Natural killer cell treated with Interleukin-12 subunit alpha and Interleukin-12 subunit beta and Interleukin-15 and Interleukin-18, amount 100 ng/mL, for 72 hours (primary cell): ENCODE results near the gene KLHDC8A. TPM values are rescaled to one million over a fixed set of nuclear protein-coding genes. Genes with fewer than 3 reads are reported as not detected.

Experiments used
- ATAC-seq, 2 donors: fragments of 150-1000 bp; cut with Tn5 transposase in 1 of 2; sonication (Bioruptor Pico), chemical (Tn5 transposase) in 1 of 2; 2 replicates each; pipeline ENCODE4 v1.10.0; 2021
- DNase-seq: peaks from one replicate; pipeline ENCODE4 v3.0.0; 2022; ENCODE audit warnings: low spot score
- H3K27ac Mint-ChIP-seq, 2 donors: 1 replicate in 1 of 2; 2 replicates in 1 of 2; pipeline ENCODE4 v1.8.0; 2022; ENCODE audit warnings: mixed read lengths in 2 of 2, mild to moderate bottlenecking in 1 of 2, moderate library complexity in 1 of 2
- H3K27me3 Mint-ChIP-seq, 2 donors: 1 replicate in 1 of 2; 2 replicates in 1 of 2; pipeline ENCODE4 v1.8.0; 2022; ENCODE audit warnings: mixed read lengths in 2 of 2
- H3K36me3 Mint-ChIP-seq: one replicate; pipeline ENCODE4 v1.8.0; 2022; ENCODE audit warnings: mixed read lengths
- H3K4me1 Mint-ChIP-seq, 2 donors: 1 replicate in 1 of 2; 2 replicates in 1 of 2; pipeline ENCODE4 v1.8.0; 2022; ENCODE audit warnings: low read depth in 2 of 2, mixed read lengths in 2 of 2, mild to moderate bottlenecking in 1 of 2
- H3K4me3 Mint-ChIP-seq: one replicate; pipeline ENCODE4 v1.8.0; 2022; ENCODE audit warnings: mixed read lengths
- H3K9me3 Mint-ChIP-seq: 2 replicates; pipeline ENCODE4 v1.8.0; 2022; ENCODE audit warnings: mixed read lengths
- total RNA-seq, 2 donors: library from RNA; stranded (reverse); gene quantifications; one replicate each; pipeline ENCODE4 v1.2.3, GENCODE V29; 2022

The KLHDC8A gene
- total RNA-seq, 2 donors from 2014 or later: not detected

DNA sequence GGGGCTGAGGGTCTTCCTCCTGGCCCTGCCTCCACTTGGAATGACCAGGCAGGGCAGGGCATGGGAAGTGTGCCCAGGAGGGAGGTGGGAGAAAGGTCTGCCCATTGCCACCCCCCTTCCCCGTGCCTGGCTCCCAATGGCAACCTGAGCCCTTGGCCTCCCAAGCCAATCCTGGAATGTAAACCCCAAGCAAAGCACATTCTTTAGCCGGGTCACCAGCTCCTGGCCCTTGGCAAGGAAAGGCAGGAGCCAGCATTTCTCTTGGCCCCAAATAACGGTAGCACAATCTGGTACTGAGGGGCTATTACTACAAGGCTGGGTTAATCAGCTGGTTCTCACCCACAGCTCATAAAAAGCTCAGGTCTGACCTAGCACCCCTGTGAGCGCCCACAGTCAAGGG is 28.2 kb downstream of the KLHDC8A start:
- H3K4me3 Mint-ChIP-seq: no peak overlapping the region
- DNase-seq (no peak), ATAC-seq (no peak)
- no peak overlapping the region for H3K27ac Mint-ChIP-seq
- no peaks in the 10 kb centered on the region for H3K36me3 Mint-ChIP-seq
- peaks cover 12 to 25% of the 10 kb centered on the region in 2 donors for H3K27me3 Mint-ChIP-seq
- no peaks in the 10 kb centered on the region for H3K9me3 Mint-ChIP-seq
- peaks cover 7 to 11% of the 10 kb centered on the region in 2 donors for H3K4me1 Mint-ChIP-seq

GRCh38 chr1:205326812-205327466 is 29.8 kb downstream of the KLHDC8A start:
- Mint-ChIP-seq H3K27me3 (peaks cover 10 to 25% of the 10 kb centered on the region in 2 donors), H3K4me1 (peaks cover 10 to 14% of the 10 kb centered on the region in 2 donors), H3K9me3 (no peaks in the 10 kb centered on the region), H3K4me3 (no peak overlapping the region), H3K36me3 (no peaks in the 10 kb centered on the region), H3K27ac (no peak overlapping the region)
- ATAC-seq: no peak
- no peak for DNase-seq

- Mint-ChIP-seq H3K4me3 (peak overlapping the region; percentile 17), H3K36me3 (no peaks in the 10 kb centered on the region), H3K9me3 (no peaks in the 10 kb centered on the region), H3K27ac (peak overlapping the region; percentile 41 to 64), H3K4me1 (peaks cover 21 to 26% of the 10 kb centered on the region in 2 donors), H3K27me3 (peaks cover 10 to 18% of the 10 kb centered on the region in 2 donors)
- ATAC-seq (no peak), DNase-seq (peak; percentile 69)
These were observed 31.3 kb downstream of the KLHDC8A start for GRCh38 chr1:205325334-205325884.

DNA sequence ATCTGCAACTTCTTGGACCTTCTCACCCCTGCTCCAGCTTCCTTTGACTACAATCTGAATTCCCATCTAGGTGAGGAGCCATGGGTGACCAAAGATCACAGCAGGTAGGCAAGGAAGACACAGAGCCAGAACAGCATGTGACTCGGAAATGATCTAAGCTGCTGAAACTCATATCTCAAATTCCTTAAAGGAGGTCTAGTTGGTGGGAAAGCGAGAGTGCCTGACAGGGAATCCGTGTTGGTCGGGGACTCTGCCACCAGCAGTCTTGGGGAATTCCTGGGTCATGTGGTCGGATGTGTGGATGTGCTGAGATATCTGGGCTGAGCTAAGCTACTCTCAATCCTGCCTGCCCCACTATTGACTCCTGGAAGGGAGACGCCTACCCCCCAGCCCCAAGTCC is 31.9 kb downstream of the KLHDC8A start:
- no peak for DNase-seq
- no peaks in the 10 kb centered on the region for H3K36me3 Mint-ChIP-seq
- no peak for ATAC-seq
- H3K9me3 Mint-ChIP-seq: no peaks in the 10 kb centered on the region
- H3K4me1 Mint-ChIP-seq: peaks cover 26 to 33% of the 10 kb centered on the region in 2 donors
- peak overlapping the region in 1 of 2 donors; percentile 64 for H3K27ac Mint-ChIP-seq
- H3K4me3 Mint-ChIP-seq: no peak overlapping the region
- peaks cover 10 to 15% of the 10 kb centered on the region in 2 donors for H3K27me3 Mint-ChIP-seq

- peaks cover 4 to 10% of the 10 kb centered on the region in 2 donors for H3K27me3 Mint-ChIP-seq
- no peak overlapping the region for H3K4me3 Mint-ChIP-seq
- no peaks in the 10 kb centered on the region for H3K9me3 Mint-ChIP-seq
- DNase-seq: no peak
- H3K4me1 Mint-ChIP-seq: peaks cover 34 to 40% of the 10 kb centered on the region in 2 donors
- H3K27ac Mint-ChIP-seq: peak overlapping the region in 1 of 2 donors; percentile 68
- no peaks in the 10 kb centered on the region for H3K36me3 Mint-ChIP-seq
- no peak for ATAC-seq
These were observed 32.9 kb downstream of the KLHDC8A start for GRCh38 chr1:205323794-205324193.

- no peaks in the 10 kb centered on the region for H3K36me3 Mint-ChIP-seq
These were observed 34.8 kb downstream of the KLHDC8A start for GRCh38 chr1:205321959-205322283.

GRCh38 chr1:205321162-205321958 is 35.4 kb downstream of the KLHDC8A start, which contains the start of gene NUAK2:
NUAK2 (minus strand) TSS chr1:205321745; CDS start chr1:205321628, 117 bp downstream.
- peak; percentile 86 for DNase-seq
- H3K9me3 Mint-ChIP-seq: no peaks in the 10 kb centered on the region
- H3K27ac Mint-ChIP-seq: peak within 1 kb of the TSS; percentile 32 to 86
- H3K4me1 Mint-ChIP-seq: peaks cover 55 to 59% of the 10 kb centered on the region in 2 donors
- H3K36me3 Mint-ChIP-seq: no peaks in the 10 kb centered on the region
- peak; percentile 85 to 89 for ATAC-seq
- H3K4me3 Mint-ChIP-seq: peak within 1 kb of the TSS; percentile 98
- peaks cover 0 to under 1% of the 10 kb centered on the region in 2 donors for H3K27me3 Mint-ChIP-seq

More at GRCh38 chr1:205321959-205322283, 34.8 kb downstream of the KLHDC8A start:
- H3K27ac Mint-ChIP-seq: no peak overlapping the region
- no peak for DNase-seq
- no peak for ATAC-seq
- H3K27me3 Mint-ChIP-seq: peaks cover 1 to 6% of the 10 kb centered on the region in 2 donors
- H3K4me3 Mint-ChIP-seq: peak overlapping the region; percentile 98
- H3K9me3 Mint-ChIP-seq: no peaks in the 10 kb centered on the region
- H3K4me1 Mint-ChIP-seq: peaks cover 50 to 53% of the 10 kb centered on the region in 2 donors

- ATAC-seq (peak; percentile 50 to 74), DNase-seq (no peak)
- H3K4me3 Mint-ChIP-seq: peak overlapping the region; percentile 98
- H3K27ac Mint-ChIP-seq: peak overlapping the region; percentile 32 to 86
- no peaks in the 10 kb centered on the region for H3K36me3 Mint-ChIP-seq
- H3K9me3 Mint-ChIP-seq: no peaks in the 10 kb centered on the region
- H3K27me3 Mint-ChIP-seq: no peaks in the 10 kb centered on the region
- peaks cover 57 to 61% of the 10 kb centered on the region in 2 donors for H3K4me1 Mint-ChIP-seq
These were observed 37.4 kb downstream of the KLHDC8A start for GRCh38 chr1:205319081-205320018.

GRCh38 chr1:205318231-205318991 is 38.3 kb downstream of the KLHDC8A start:
- no peaks in the 10 kb centered on the region for H3K9me3 Mint-ChIP-seq
- ATAC-seq (no peak), DNase-seq (no peak)
- no peaks in the 10 kb centered on the region for H3K27me3 Mint-ChIP-seq
- H3K4me3 Mint-ChIP-seq: peak overlapping the region; percentile 39
- H3K36me3 Mint-ChIP-seq: no peaks in the 10 kb centered on the region
- H3K4me1 Mint-ChIP-seq: peaks cover 66 to 71% of the 10 kb centered on the region in 2 donors
- H3K27ac Mint-ChIP-seq: peak overlapping the region in 1 of 2 donors; percentile 85

DNA sequence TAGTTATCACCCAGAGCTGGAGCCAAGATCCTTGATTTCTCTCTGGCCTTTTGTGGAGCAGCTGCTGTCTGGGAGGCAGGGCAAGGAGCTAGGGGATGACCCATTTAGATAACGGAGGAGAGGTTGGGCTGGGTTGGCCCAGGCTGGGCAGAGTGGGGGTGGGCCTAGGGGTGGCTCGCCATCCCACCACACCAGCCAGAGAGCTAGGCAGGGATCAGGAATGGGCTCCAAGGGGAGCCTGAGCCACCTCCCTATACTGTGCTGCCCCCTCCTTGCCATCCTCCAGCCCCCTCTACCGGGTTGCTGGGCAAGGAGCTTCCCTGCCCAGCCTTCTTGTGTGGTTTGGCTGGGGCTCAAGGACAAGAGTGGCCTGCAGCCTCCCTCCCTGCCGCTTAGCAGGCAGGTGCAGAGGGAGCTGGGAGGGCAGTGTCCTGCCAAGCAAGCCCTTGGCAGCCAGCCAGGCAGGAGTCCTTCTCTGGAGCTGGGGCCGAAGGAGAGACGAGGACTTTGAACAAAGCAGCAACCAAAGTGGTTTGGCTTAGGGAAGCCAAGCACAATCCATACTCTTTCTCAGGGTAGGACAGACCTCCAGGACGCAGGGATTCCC is 39.3 kb downstream of the KLHDC8A start:
- DNase-seq (no peak), ATAC-seq (no peak)
- peaks cover 76 to 81% of the 10 kb centered on the region in 2 donors for H3K4me1 Mint-ChIP-seq
- H3K4me3 Mint-ChIP-seq: no peak overlapping the region
- peak overlapping the region in 1 of 2 donors; percentile 85 for H3K27ac Mint-ChIP-seq
- no peaks in the 10 kb centered on the region for H3K36me3 Mint-ChIP-seq
- no peaks in the 10 kb centered on the region for H3K9me3 Mint-ChIP-seq
- no peaks in the 10 kb centered on the region for H3K27me3 Mint-ChIP-seq

GRCh38 chr1:205316161-205316566 is 40.6 kb downstream of the KLHDC8A start:
- DNase-seq: no peak
- Mint-ChIP-seq H3K4me3 (peak overlapping the region; percentile 28), H3K9me3 (no peaks in the 10 kb centered on the region), H3K36me3 (no peaks in the 10 kb centered on the region), H3K27ac (peak overlapping the region in 1 of 2 donors; percentile 85), H3K27me3 (no peaks in the 10 kb centered on the region), H3K4me1 (peaks cover 78 to 84% of the 10 kb centered on the region in 2 donors)
- ATAC-seq: no peak

DNA sequence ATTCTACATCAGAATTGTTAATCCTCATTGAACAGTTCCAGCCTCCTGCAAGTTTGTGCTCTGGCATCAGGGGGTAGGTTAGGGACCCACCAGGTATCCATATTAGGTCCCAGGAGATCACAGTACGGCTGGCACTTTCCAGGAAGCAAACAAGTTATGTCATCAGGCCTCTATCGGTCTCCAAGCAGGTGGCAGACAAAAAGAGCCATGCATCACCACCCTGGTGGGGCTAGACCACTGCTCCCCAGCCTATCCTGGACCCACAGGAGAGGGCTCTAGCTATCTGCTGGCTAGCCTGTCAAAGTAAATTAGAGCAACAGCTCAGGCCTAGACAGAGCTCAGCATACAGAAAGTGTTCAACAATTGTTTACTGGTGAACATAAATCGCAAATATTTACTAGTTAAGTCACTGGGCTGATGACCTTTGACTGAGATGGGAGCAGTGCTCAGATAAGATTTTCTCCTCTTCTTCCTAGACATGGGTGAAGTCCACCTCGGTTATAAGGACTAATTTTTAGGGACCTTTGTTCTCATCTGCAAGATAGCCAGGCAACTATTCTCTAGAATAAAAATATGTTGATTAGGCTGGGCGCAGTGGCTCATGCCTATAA is 41.6 kb downstream of the KLHDC8A start:
- Mint-ChIP-seq H3K27me3 (no peaks in the 10 kb centered on the region), H3K27ac (peak overlapping the region; percentile 71 to 93), H3K4me3 (no peak overlapping the region), H3K4me1 (peaks cover 73 to 76% of the 10 kb centered on the region in 2 donors), H3K9me3 (no peaks in the 10 kb centered on the region), H3K36me3 (no peaks in the 10 kb centered on the region)
- ATAC-seq: no peak
- DNase-seq: no peak
